ENCODE results near the gene GPC5.

The GPC5 gene

GRCh38 chr13:91567485-91568207, 169.2 kb downstream of the GPC5 start:
- no peak overlapping the region for H2BK12ac ChIP-seq (ENCODE audit: low read length)
- no peak for DNase-seq
- H3K14ac ChIP-seq (ENCODE audit: low read length), result no peak overlapping the region
- no peak overlapping the region for H3K9ac ChIP-seq (ENCODE audit: low read length)
- no CpG with 5 or more reads among the region's 5 CpGs for WGBS (ENCODE audit: extremely low coverage, insufficient coverage, insufficient read length)
- no peak overlapping the region for H4K8ac ChIP-seq (ENCODE audit: low read depth, low read length)
- no peaks in the 10 kb centered on the region for H3K4me1 ChIP-seq (ENCODE audit: control insufficient read depth in 1 of 2, insufficient read depth in 2 of 2, low read length in 2 of 2)
- H3K23ac ChIP-seq (ENCODE audit: low read length), result no peak overlapping the region
- no peaks in the 10 kb centered on the region for H3K79me1 ChIP-seq (ENCODE audit: low read length)
- no peaks in the 10 kb centered on the region for H3K27me3 ChIP-seq (ENCODE audit: insufficient read depth, low read length)
- no peaks in the 10 kb centered on the region for H3K79me2 ChIP-seq (ENCODE audit: control insufficient read depth, insufficient read depth, low read length, poor library complexity)
- H3K27ac ChIP-seq (ENCODE audit: low read depth, low read length), result no peak overlapping the region
- H2AFZ ChIP-seq (ENCODE audit: insufficient read depth, low read length, poor library complexity), result no peak overlapping the region
- H2BK5ac ChIP-seq (ENCODE audit: low read depth, low read length, poor library complexity), result no peak overlapping the region
- H3K4me2 ChIP-seq (ENCODE audit: low read length), result no peak overlapping the region
- no peak overlapping the region for H3K18ac ChIP-seq (ENCODE audit: low read length)
- no peak overlapping the region for H3K4me3 ChIP-seq (ENCODE audit: low read depth, low read length)
- no peak overlapping the region for H2BK120ac ChIP-seq (ENCODE audit: insufficient read depth, low read length, poor library complexity)
- no peaks in the 10 kb centered on the region for H3K36me3 ChIP-seq (ENCODE audit: control insufficient read depth in 1 of 2, insufficient read depth in 2 of 2, low read length in 2 of 2)
- H3K9me3 ChIP-seq (ENCODE audit: insufficient read depth, low read depth, low read length), result no peaks in the 10 kb centered on the region
- H4K91ac ChIP-seq (ENCODE audit: low read depth, low read length), result no peak overlapping the region
- no peak overlapping the region for H2AK5ac ChIP-seq (ENCODE audit: low read length)
- no peak overlapping the region for H3K4ac ChIP-seq (ENCODE audit: low read depth, low read length)
- H4K12ac ChIP-seq (ENCODE audit: low read depth, low read length), result no peak overlapping the region

- no peak overlapping the region for H4K12ac ChIP-seq (ENCODE audit: low read depth, low read length)
Measured at GRCh38 chr13:91571681-91572080, 173.3 kb downstream of the GPC5 start.

DNA sequence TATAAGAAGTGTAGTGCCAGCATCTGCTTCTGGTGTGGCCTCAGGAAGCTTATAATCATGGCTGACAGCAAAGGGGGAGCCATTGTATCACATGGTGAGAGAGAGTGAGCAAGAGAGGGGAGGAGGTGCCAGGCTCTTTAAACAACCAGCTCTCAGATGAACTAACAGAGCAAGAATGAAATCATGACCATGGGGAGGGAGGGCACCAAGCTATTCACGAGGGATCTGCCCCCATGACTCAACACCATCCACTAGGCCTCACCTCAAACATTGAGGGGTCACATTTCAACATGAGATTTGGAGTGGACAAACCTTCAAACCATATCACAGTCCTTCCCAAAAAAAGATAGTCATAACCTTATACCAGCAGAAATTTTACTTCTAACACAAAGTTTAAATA, 174.0 kb downstream of the GPC5 start:
- Histone ChIP-seq H3K27me3 (ENCODE audit: insufficient read depth, low read length) (no peaks in the 10 kb centered on the region), H4K12ac (ENCODE audit: low read depth, low read length) (no peak overlapping the region), H2BK12ac (ENCODE audit: low read length) (no peak overlapping the region), H2AK5ac (ENCODE audit: low read length) (no peak overlapping the region), H3K27ac (ENCODE audit: low read depth, low read length) (no peak overlapping the region), H3K9me3 (ENCODE audit: insufficient read depth, low read depth, low read length) (no peaks in the 10 kb centered on the region), H3K4me2 (ENCODE audit: low read length) (no peak overlapping the region), H3K79me1 (ENCODE audit: low read length) (no peaks in the 10 kb centered on the region), H4K91ac (ENCODE audit: low read depth, low read length) (no peak overlapping the region), H2AFZ (ENCODE audit: insufficient read depth, low read length, poor library complexity) (no peak overlapping the region), H3K79me2 (ENCODE audit: control insufficient read depth, insufficient read depth, low read length, poor library complexity) (no peaks in the 10 kb centered on the region), H3K18ac (ENCODE audit: low read length) (no peak overlapping the region), H3K4ac (ENCODE audit: low read depth, low read length) (no peak overlapping the region), H3K4me1 (ENCODE audit: control insufficient read depth in 1 of 2, insufficient read depth in 2 of 2, low read length in 2 of 2) (no peaks in the 10 kb centered on the region), H3K14ac (ENCODE audit: low read length) (no peak overlapping the region), H3K9ac (ENCODE audit: low read length) (no peak overlapping the region), H2BK5ac (ENCODE audit: low read depth, low read length, poor library complexity) (no peak overlapping the region), H3K23ac (ENCODE audit: low read length) (no peak overlapping the region), H3K36me3 (ENCODE audit: control insufficient read depth in 1 of 2, insufficient read depth in 2 of 2, low read length in 2 of 2) (no peaks in the 10 kb centered on the region), H2BK120ac (ENCODE audit: insufficient read depth, low read length, poor library complexity) (no peak overlapping the region), H3K4me3 (ENCODE audit: low read depth, low read length) (no peak overlapping the region), H4K8ac (ENCODE audit: low read depth, low read length) (no peak overlapping the region)
- WGBS (ENCODE audit: extremely low coverage, insufficient coverage, insufficient read length), result no CpG with 5 or more reads among the region's 1 CpG
- DNase-seq, result no peak

More at GRCh38 chr13:91571681-91572080, 173.3 kb downstream of the GPC5 start:
- Histone ChIP-seq H2BK5ac (ENCODE audit: low read depth, low read length, poor library complexity) (no peak overlapping the region), H3K27me3 (ENCODE audit: insufficient read depth, low read length) (no peaks in the 10 kb centered on the region), H3K4me2 (ENCODE audit: low read length) (no peak overlapping the region), H2BK120ac (ENCODE audit: insufficient read depth, low read length, poor library complexity) (no peak overlapping the region), H4K91ac (ENCODE audit: low read depth, low read length) (no peak overlapping the region), H3K36me3 (ENCODE audit: control insufficient read depth in 1 of 2, insufficient read depth in 2 of 2, low read length in 2 of 2) (no peaks in the 10 kb centered on the region), H2BK12ac (ENCODE audit: low read length) (no peak overlapping the region), H3K14ac (ENCODE audit: low read length) (no peak overlapping the region), H3K79me2 (ENCODE audit: control insufficient read depth, insufficient read depth, low read length, poor library complexity) (no peaks in the 10 kb centered on the region), H3K4me3 (ENCODE audit: low read depth, low read length) (no peak overlapping the region), H3K18ac (ENCODE audit: low read length) (no peak overlapping the region), H3K9ac (ENCODE audit: low read length) (no peak overlapping the region), H3K27ac (ENCODE audit: low read depth, low read length) (no peak overlapping the region), H2AFZ (ENCODE audit: insufficient read depth, low read length, poor library complexity) (no peak overlapping the region), H4K8ac (ENCODE audit: low read depth, low read length) (no peak overlapping the region), H3K9me3 (ENCODE audit: insufficient read depth, low read depth, low read length) (no peaks in the 10 kb centered on the region), H3K23ac (ENCODE audit: low read length) (no peak overlapping the region), H2AK5ac (ENCODE audit: low read length) (no peak overlapping the region), H3K79me1 (ENCODE audit: low read length) (no peaks in the 10 kb centered on the region), H3K4me1 (ENCODE audit: control insufficient read depth in 1 of 2, insufficient read depth in 2 of 2, low read length in 2 of 2) (no peaks in the 10 kb centered on the region), H3K4ac (ENCODE audit: low read depth, low read length) (no peak overlapping the region)
- no peak for DNase-seq
- WGBS (ENCODE audit: extremely low coverage, insufficient coverage, insufficient read length), result no CpG with 5 or more reads among the region's 5 CpGs

GRCh38 chr13:91572944-91573598, 174.7 kb downstream of the GPC5 start:
- H3K4me3 ChIP-seq (ENCODE audit: low read depth, low read length), result no peak overlapping the region
- no CpG with 5 or more reads among the region's 9 CpGs for WGBS (ENCODE audit: extremely low coverage, insufficient coverage, insufficient read length)
- H3K4ac ChIP-seq (ENCODE audit: low read depth, low read length), result no peak overlapping the region
- H3K4me1 ChIP-seq (ENCODE audit: control insufficient read depth in 1 of 2, insufficient read depth in 2 of 2, low read length in 2 of 2), result no peaks in the 10 kb centered on the region
- H3K27me3 ChIP-seq (ENCODE audit: insufficient read depth, low read length), result no peaks in the 10 kb centered on the region
- H3K79me1 ChIP-seq (ENCODE audit: low read length), result no peaks in the 10 kb centered on the region
- H4K8ac ChIP-seq (ENCODE audit: low read depth, low read length), result no peak overlapping the region
- H4K12ac ChIP-seq (ENCODE audit: low read depth, low read length), result no peak overlapping the region
- H3K9ac ChIP-seq (ENCODE audit: low read length), result no peak overlapping the region
- no peak overlapping the region for H3K18ac ChIP-seq (ENCODE audit: low read length)
- no peak overlapping the region for H2BK5ac ChIP-seq (ENCODE audit: low read depth, low read length, poor library complexity)
- DNase-seq, result no peak
- no peak overlapping the region for H2AFZ ChIP-seq (ENCODE audit: insufficient read depth, low read length, poor library complexity)
- H3K79me2 ChIP-seq (ENCODE audit: control insufficient read depth, insufficient read depth, low read length, poor library complexity), result no peaks in the 10 kb centered on the region
- H3K36me3 ChIP-seq (ENCODE audit: control insufficient read depth in 1 of 2, insufficient read depth in 2 of 2, low read length in 2 of 2), result no peaks in the 10 kb centered on the region
- H3K27ac ChIP-seq (ENCODE audit: low read depth, low read length), result no peak overlapping the region
- no peak overlapping the region for H4K91ac ChIP-seq (ENCODE audit: low read depth, low read length)
- H3K9me3 ChIP-seq (ENCODE audit: insufficient read depth, low read depth, low read length), result no peaks in the 10 kb centered on the region
- no peak overlapping the region for H2BK120ac ChIP-seq (ENCODE audit: insufficient read depth, low read length, poor library complexity)
- no peak overlapping the region for H3K4me2 ChIP-seq (ENCODE audit: low read length)
- H3K23ac ChIP-seq (ENCODE audit: low read length), result no peak overlapping the region
- H2BK12ac ChIP-seq (ENCODE audit: low read length), result no peak overlapping the region
- H2AK5ac ChIP-seq (ENCODE audit: low read length), result no peak overlapping the region
- no peak overlapping the region for H3K14ac ChIP-seq (ENCODE audit: low read length)
